ENCODE results near the gene SPON1. TPM values are rescaled to one million over a fixed set of nuclear protein-coding genes. Genes with fewer than 3 reads are reported as not detected.

The SPON1 gene
- total RNA-seq, 1 experiment from 2014 or later: 0.20 TPM

GRCh38 chr11:14306481-14306880, 344.0 kb downstream of the SPON1 start:
- Histone ChIP-seq H3K56ac (ENCODE audit: insufficient read length, low read depth, low read length) (no peak overlapping the region), H3K79me1 (ENCODE audit: insufficient read depth, low read depth, low read length, poor library complexity, severe bottlenecking) (peaks cover 15% of the 10 kb centered on the region), H4K5ac (ENCODE audit: insufficient read length, low read depth, low read length) (no peak overlapping the region), H3K9ac (ENCODE audit: extremely low read depth, insufficient read length, low read length) (no peak overlapping the region), H3K79me2 (ENCODE audit: insufficient read depth, low read length) (peaks cover 68% of the 10 kb centered on the region; the same call in 1 of the 2 replicates), H3K4ac (ENCODE audit: low read depth, low read length) (no peak overlapping the region), H2BK120ac (ENCODE audit: low read depth, low read length, poor library complexity, severe bottlenecking) (no peak overlapping the region), H3K23ac (ENCODE audit: insufficient read length, low read depth, low read length) (no peak overlapping the region), H3K4me1 (ENCODE audit: insufficient read depth, low read length) (peaks cover 25% of the 10 kb centered on the region; the same call in 1 of the 2 replicates), H4K91ac (ENCODE audit: insufficient read length, low read depth, low read length) (no peak overlapping the region), H4K20me1 (ENCODE audit: control insufficient read depth, insufficient read depth, insufficient read length) (no peaks in the 10 kb centered on the region), H2BK20ac (ENCODE audit: low read depth, low read length, poor library complexity, severe bottlenecking) (no peak overlapping the region), H3K18ac (ENCODE audit: insufficient read length, low read depth, low read length) (no peak overlapping the region), H2BK15ac (ENCODE audit: low read depth, low read length) (no peak overlapping the region), H3K14ac (ENCODE audit: insufficient read depth, low read length) (no peak overlapping the region), H3T11ph (ENCODE audit: low read length) (no peak overlapping the region), H3K9me3 (ENCODE audit: control insufficient read depth, low read depth, low read length) (no peaks in the 10 kb centered on the region), H2BK5ac (ENCODE audit: insufficient read length, low read length) (no peak overlapping the region), H3K4me2 (ENCODE audit: insufficient read depth, insufficient read length, low read length) (no peak overlapping the region), H3K23me2 (ENCODE audit: insufficient read length, low read depth, low read length, poor library complexity, severe bottlenecking) (no peaks in the 10 kb centered on the region), H2BK12ac (ENCODE audit: insufficient read length, low read depth, low read length) (no peak overlapping the region), H4K8ac (replicated peaks; ENCODE audit: insufficient read length, low read depth, low read length) (no peak overlapping the region), H2AK5ac (ENCODE audit: insufficient read length, low read length) (no peak overlapping the region), H3K27me3 (ENCODE audit: insufficient read depth, low read length) (no peaks in the 10 kb centered on the region), H3K27ac (ENCODE audit: insufficient read length, low read depth, low read length) (no peak overlapping the region), H2AFZ (ENCODE audit: low read length) (no peak overlapping the region)
- Mint-ChIP-seq H3K4me1 (peaks cover 36 to 51% of the 10 kb centered on the region in 2 experiments), H3K4me3 (no peak overlapping the region), H3K27ac (peak overlapping the region in 1 of 3 experiments; percentile 77; a peak in 3 of 7 replicates), H3K9me3 (no peaks in the 10 kb centered on the region), H3K36me3 (ENCODE audit: insufficient read depth in 1 of 3, low read depth in 3 of 3) (no peaks in the 10 kb centered on the region), H3K27me3 (ENCODE audit: low read depth) (no peaks in the 10 kb centered on the region)
- no CpG with 5 or more reads among the region's 1 CpG for WGBS (ENCODE audit: extremely low coverage, insufficient read length, low lambda C conversion rate)
- TF ChIP-seq CTCF (conservative IDR thresholded peaks at IDR 0.05): peak; percentile 60; the same call in 2 of the 3 replicates
- DNase-seq: peak; percentile 45

Data from H9 (cell line).